B cell (primary cell): ENCODE results near the gene EFHC2. TPM values are rescaled to one million over a fixed set of nuclear protein-coding genes. Genes with fewer than 3 reads are reported as not detected.

Experiments
- ATAC-seq: fragments of 200-7000 bp; cut with Tn5 transposase; one replicate; pipeline ENCODE4 v1.10.0; 2021; ENCODE audit warnings: low read depth, mild to moderate bottlenecking, moderate number of reproducible peaks, moderate library complexity
- CTCF ChIA-PET: fragments of 350-600 bp; sonication (Branson Sonifier 250); formaldehyde crosslinking; loops from one replicate; lab custom pipeline; 2021; ENCODE audit warnings: antibody characterized with exemption, inconsistent platforms; lab: Charles Lee
- POLR2A ChIA-PET: fragments of 350-600 bp; sonication (Branson Sonifier 250); formaldehyde crosslinking; loops from one replicate; lab custom pipeline; 2021; ENCODE audit warnings: antibody characterized with exemption; lab: Charles Lee
- DNase-seq: peaks from one replicate; pipeline ENCODE4 v3.0.0; 2013
- H2AFZ ChIP-seq: 2 replicates; pipeline ENCODE4 v1.6.1; 2012; ENCODE audit warnings: mild to moderate bottlenecking, low read depth, low read length; ENCODE audit not compliant: insufficient read depth, poor library complexity, severe bottlenecking
- H3K27ac ChIP-seq, 2 donors: 1 replicate in 1 of 2; 2 replicates in 1 of 2; pipeline ENCODE4 v1.5.1; 2012 to 2013; ENCODE audit warnings: low read length in 2 of 2, mild to moderate bottlenecking in 2 of 2, moderate library complexity in 1 of 2
- H3K27me3 ChIP-seq, 4 experiments: fragments of 200-600 bp in 1 of 4; sonication (generic) in 1 of 4; replicated peaks in 1 of 4; 1 replicate in 2 of 4; 2 replicates in 2 of 4; pipeline versions ENCODE4 v1.6.1 to v1.7.0; 2013 to 2016; ENCODE audit warnings: low read length in 3 of 4, mild to moderate bottlenecking in 2 of 4, mixed read lengths in 1 of 4, moderate library complexity in 1 of 4; ENCODE audit not compliant: insufficient read depth in 4 of 4, control insufficient read depth in 3 of 4; ENCODE audit errors: control extremely low read depth in 1 of 4
- H3K36me3 ChIP-seq, 2 experiments: replicated peaks in 1 of 2; 1 replicate in 1 of 2; 2 replicates in 1 of 2; pipeline versions ENCODE4 v1.6.1 to v1.7.1; 2013; ENCODE audit warnings: low read length in 1 of 2; ENCODE audit not compliant: insufficient read depth in 2 of 2, control insufficient read depth in 1 of 2; ENCODE audit errors: control extremely low read depth in 1 of 2, extremely low read depth in 1 of 2
- H3K4me1 ChIP-seq, 2 donors: fragments of 200-600 bp in 1 of 2; sonication (generic) in 1 of 2; 1 replicate in 1 of 2; 2 replicates in 1 of 2; pipeline versions ENCODE4 v1.5.1 to v1.6.1; 2013 to 2017; ENCODE audit warnings: low read length in 2 of 2; ENCODE audit not compliant: control insufficient read depth in 2 of 2, insufficient read depth in 2 of 2
- H3K4me2 ChIP-seq: replicated peaks from 2 replicates; pipeline ENCODE3; 2012; ENCODE audit warnings: mild to moderate bottlenecking, low read depth, low read length; ENCODE audit not compliant: poor library complexity, severe bottlenecking
- H3K4me3 ChIP-seq, 5 experiments: fragments of 200-600 bp in 1 of 5; sonication (generic) in 1 of 5; 1 replicate in 3 of 5; 2 replicates in 2 of 5; pipeline versions ENCODE4 v1.5.1 to v1.7.0; 2011 to 2016; ENCODE audit warnings: low read length in 4 of 5, mild to moderate bottlenecking in 4 of 5, low read depth in 2 of 5, control low read depth in 1 of 5, moderate library complexity in 1 of 5; ENCODE audit not compliant: insufficient read depth in 1 of 5; ENCODE audit errors: control extremely low read depth in 1 of 5, extremely low read depth in 1 of 5
- H3K79me2 ChIP-seq: fragments of 200-600 bp; sonication (generic); one replicate; pipeline ENCODE4 v1.6.0; 2016; ENCODE audit warnings: low read length; ENCODE audit not compliant: control insufficient read depth, insufficient read depth
- H3K9ac ChIP-seq: fragments of 200-600 bp; sonication (generic); 2 replicates; pipeline ENCODE4 v1.6.1; 2017; ENCODE audit warnings: mild to moderate bottlenecking, low read length, moderate library complexity
- H3K9me3 ChIP-seq, 3 donors: one replicate each; pipeline versions ENCODE4 v1.6.1 to v1.7.1; 2013; ENCODE audit warnings: low read length in 2 of 3; ENCODE audit not compliant: control insufficient read depth in 2 of 3, insufficient read depth in 1 of 3; ENCODE audit errors: control extremely low read depth in 1 of 3
- H4K20me1 ChIP-seq: 2 replicates; pipeline ENCODE4 v1.6.0; 2012; ENCODE audit warnings: mild to moderate bottlenecking, low read length; ENCODE audit not compliant: insufficient read depth, control insufficient read depth, poor library complexity, severe bottlenecking
- H3K27ac Mint-ChIP-seq: one replicate; pipeline ENCODE4 v1.8.0; 2021; ENCODE audit warnings: mixed read lengths
- H3K27me3 Mint-ChIP-seq: one replicate; pipeline ENCODE4 v1.8.0; 2021; ENCODE audit warnings: mixed read lengths
- H3K4me1 Mint-ChIP-seq: one replicate; pipeline ENCODE4 v1.8.0; 2021; ENCODE audit warnings: mixed read lengths
- H3K4me3 Mint-ChIP-seq: one replicate; pipeline ENCODE4 v1.8.0; 2021; ENCODE audit warnings: mixed read lengths
- H3K9me3 Mint-ChIP-seq: one replicate; pipeline ENCODE4 v1.8.0; 2022; ENCODE audit warnings: mixed read lengths; ENCODE audit not compliant: insufficient read depth
- EZH2 ChIP-seq: IDR thresholded peaks from 2 replicates; pipeline ENCODE4 v1.6.1; 2012; ENCODE audit warnings: borderline replicate concordance, low read depth, mild to moderate bottlenecking, moderate library complexity, low read length; ENCODE audit not compliant: insufficient read depth, poor library complexity, severe bottlenecking
- WGBS: methylation state at CpG from one replicate; pipeline ENCODE4 v1.1.5; 2013; ENCODE audit warnings: missing lambda C conversion rate; ENCODE audit not compliant: insufficient coverage; 5-methylcytosine and 5-hydroxymethylcytosine counted together
- intact Hi-C: fragments of 100-400 bp; cut with micrococcal nuclease; formaldehyde crosslinking; loops from one replicate; pipeline ENCODE4 v1.10.0; 2022
- polyA plus RNA-seq: library from polyadenylated mRNA; depleted of rRNA; stranded (reverse); fragments of >200 nt; gene quantifications from 2 replicates; pipeline ENCODE4 v1.2.3, GENCODE V29; 2012
- total RNA-seq, 2 donors: library from RNA; stranded (reverse); fragments of 120-200 nt in 1 of 2; gene quantifications; 1 replicate in 1 of 2; 2 replicates in 1 of 2; pipeline versions ENCODE4 v1.2.3 to v1.2.4, GENCODE V29; 2013 to 2022
- TF ChIP-seq, protein P1 (sequence below): fragments of 200-600 bp; IDR thresholded peaks from one replicate; pipeline ENCODE4 v1.8.0; 2022; ENCODE audit warnings: antibody characterized with exemption, mild to moderate bottlenecking

Gene EFHC2
- total and polyA plus RNA-seq, 2 donors (not counting 1 experiment from before 2014, with no cell fraction given) = 0.12 to 0.47 TPM

DNA sequence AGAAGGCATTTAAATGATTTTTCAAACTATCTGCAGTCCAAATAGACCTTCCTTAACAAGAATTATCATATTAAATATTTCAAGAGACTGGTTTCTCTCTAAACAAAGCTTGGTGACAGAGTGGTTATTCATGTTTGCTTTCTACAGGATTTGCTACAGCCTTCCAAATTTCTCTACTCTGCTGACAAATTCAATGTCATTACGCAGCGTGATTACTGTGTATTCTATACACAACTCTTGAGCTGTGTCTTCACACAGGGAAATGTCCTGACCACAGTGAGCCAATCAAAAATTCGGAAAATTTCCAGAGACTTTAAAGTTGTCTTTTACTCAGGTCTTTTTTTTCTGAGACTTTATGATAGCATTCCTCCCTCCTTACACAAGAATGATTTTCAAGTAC, 75.6 kb downstream of the EFHC2 start:
- ChIA-PET CTCF (no interaction called here), POLR2A (interaction anchor here (0.6 kb wide), 1 partner anchor 315 kb away, joined by 3 read pairs; no protein-coding TSS in a partner anchor)
- H2AFZ ChIP-seq = no peak overlapping the region
- Mint-ChIP-seq H3K4me1 (peaks cover 5% of the 10 kb centered on the region), H3K27me3 (peaks cover 5% of the 10 kb centered on the region), H3K27ac (no peak overlapping the region), H3K4me3 (no peak overlapping the region), H3K9me3 (no peaks in the 10 kb centered on the region)
- no peak for TF ChIP-seq EZH2
- TF ChIP-seq, protein P1, sequence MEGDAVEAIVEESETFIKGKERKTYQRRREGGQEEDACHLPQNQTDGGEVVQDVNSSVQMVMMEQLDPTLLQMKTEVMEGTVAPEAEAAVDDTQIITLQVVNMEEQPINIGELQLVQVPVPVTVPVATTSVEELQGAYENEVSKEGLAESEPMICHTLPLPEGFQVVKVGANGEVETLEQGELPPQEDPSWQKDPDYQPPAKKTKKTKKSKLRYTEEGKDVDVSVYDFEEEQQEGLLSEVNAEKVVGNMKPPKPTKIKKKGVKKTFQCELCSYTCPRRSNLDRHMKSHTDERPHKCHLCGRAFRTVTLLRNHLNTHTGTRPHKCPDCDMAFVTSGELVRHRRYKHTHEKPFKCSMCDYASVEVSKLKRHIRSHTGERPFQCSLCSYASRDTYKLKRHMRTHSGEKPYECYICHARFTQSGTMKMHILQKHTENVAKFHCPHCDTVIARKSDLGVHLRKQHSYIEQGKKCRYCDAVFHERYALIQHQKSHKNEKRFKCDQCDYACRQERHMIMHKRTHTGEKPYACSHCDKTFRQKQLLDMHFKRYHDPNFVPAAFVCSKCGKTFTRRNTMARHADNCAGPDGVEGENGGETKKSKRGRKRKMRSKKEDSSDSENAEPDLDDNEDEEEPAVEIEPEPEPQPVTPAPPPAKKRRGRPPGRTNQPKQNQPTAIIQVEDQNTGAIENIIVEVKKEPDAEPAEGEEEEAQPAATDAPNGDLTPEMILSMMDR = no peak
- intact Hi-C loops = no loop called here
- H3K4me2 ChIP-seq = no peak overlapping the region
- no peak overlapping the region for H3K4me3 ChIP-seq
- no peak overlapping the region for H3K27ac ChIP-seq
- H3K36me3 ChIP-seq = no peaks in the 10 kb centered on the region
- H3K27me3 ChIP-seq = no peaks in the 10 kb centered on the region
- H3K4me1 ChIP-seq = no peaks in the 10 kb centered on the region
- whole genome bisulfite sequencing = no CpG with 5 or more reads among the region's 3 CpGs
- H3K9ac ChIP-seq = no peak overlapping the region
- ATAC-seq = no peak
- no peaks in the 10 kb centered on the region for H3K79me2 ChIP-seq
- no peaks in the 10 kb centered on the region for H4K20me1 ChIP-seq
- no peak for DNase-seq
- no peaks in the 10 kb centered on the region for H3K9me3 ChIP-seq

DNA sequence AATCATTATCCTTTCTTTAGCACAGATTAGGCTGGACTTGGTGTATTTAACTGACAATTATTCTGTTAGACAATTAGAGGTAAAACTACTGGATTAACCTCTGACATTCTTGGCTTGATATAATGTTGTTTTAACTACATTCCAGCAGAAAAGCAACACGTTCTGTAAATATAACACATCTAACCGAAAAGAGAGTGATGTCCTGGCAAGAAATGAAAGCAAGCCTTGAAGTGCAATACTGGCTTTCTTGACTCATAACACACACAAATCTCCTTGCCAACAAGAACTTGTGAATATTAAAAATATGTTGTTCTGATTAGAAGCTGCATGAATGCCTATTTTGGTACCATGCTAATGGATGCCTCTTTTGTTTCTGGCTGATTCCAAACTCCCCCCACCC, 76.4 kb downstream of the EFHC2 start:
- POLR2A ChIA-PET = no interaction called here
- Mint-ChIP-seq H3K4me1 (peaks cover 5% of the 10 kb centered on the region), H3K27ac (no peak overlapping the region), H3K9me3 (no peaks in the 10 kb centered on the region), H3K27me3 (peaks cover 5% of the 10 kb centered on the region), H3K4me3 (no peak overlapping the region)
- no peaks in the 10 kb centered on the region for H3K79me2 ChIP-seq
- H3K4me3 ChIP-seq = no peak overlapping the region
- H4K20me1 ChIP-seq = no peaks in the 10 kb centered on the region
- no peaks in the 10 kb centered on the region for H3K27me3 ChIP-seq
- TF ChIP-seq EZH2 = no peak
- TF ChIP-seq, protein P1 = no peak
- intact Hi-C loops = no loop called here
- H3K4me2 ChIP-seq = no peak overlapping the region
- DNase-seq (no peak), ATAC-seq (no peak)
- no peak overlapping the region for H3K27ac ChIP-seq
- CTCF ChIA-PET = no interaction called here
- no peaks in the 10 kb centered on the region for H3K4me1 ChIP-seq
- H3K9ac ChIP-seq = no peak overlapping the region
- H2AFZ ChIP-seq = no peak overlapping the region
- no CpG with 5 or more reads among the region's 2 CpGs for WGBS
- H3K9me3 ChIP-seq = no peaks in the 10 kb centered on the region
- H3K36me3 ChIP-seq = no peaks in the 10 kb centered on the region
